Measurements from ENCODE around the gene TMEM238.

Gene TMEM238

DNA sequence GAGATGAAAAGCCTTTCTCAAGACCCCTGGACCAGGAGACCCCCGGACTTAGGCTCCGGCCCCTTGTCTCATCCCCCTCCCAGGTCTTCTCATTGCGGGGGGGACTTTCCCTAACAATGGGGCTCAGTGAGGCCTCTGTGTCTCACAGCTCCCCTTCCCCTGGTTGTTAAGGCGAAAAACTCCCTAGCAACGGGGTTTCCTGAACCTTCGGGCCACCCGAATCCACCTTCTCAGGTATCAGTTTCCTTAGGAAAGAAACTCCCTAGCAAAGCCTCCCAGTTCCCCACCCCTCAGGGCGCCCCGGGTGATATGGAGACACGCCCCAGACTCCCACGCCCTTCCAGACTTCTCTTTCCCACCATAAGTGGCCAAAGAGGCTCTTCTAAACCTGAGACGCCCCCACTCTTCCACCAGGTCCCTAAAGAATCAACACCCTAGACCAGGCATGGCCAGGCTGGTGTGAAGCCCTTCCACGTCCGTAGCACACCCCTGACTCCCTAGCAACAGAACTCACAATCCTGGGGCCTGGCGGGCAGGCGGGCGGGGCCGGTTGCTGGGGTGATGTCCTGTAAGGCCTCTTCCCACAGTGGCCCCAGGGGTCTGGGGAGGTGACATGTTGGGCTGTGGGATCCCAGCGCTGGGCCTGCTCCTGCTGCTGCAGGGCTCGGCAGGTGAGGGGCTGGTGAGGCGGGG, 7.7 kb downstream of the TMEM238 start, which contains the start of gene TMEM190:
Gene TMEM190 (plus strand): TSS at position 586 of the 693 bp plus-strand sequence. CDS start 28 bp downstream, at position 614.
- no peak for DNase-seq

DNA sequence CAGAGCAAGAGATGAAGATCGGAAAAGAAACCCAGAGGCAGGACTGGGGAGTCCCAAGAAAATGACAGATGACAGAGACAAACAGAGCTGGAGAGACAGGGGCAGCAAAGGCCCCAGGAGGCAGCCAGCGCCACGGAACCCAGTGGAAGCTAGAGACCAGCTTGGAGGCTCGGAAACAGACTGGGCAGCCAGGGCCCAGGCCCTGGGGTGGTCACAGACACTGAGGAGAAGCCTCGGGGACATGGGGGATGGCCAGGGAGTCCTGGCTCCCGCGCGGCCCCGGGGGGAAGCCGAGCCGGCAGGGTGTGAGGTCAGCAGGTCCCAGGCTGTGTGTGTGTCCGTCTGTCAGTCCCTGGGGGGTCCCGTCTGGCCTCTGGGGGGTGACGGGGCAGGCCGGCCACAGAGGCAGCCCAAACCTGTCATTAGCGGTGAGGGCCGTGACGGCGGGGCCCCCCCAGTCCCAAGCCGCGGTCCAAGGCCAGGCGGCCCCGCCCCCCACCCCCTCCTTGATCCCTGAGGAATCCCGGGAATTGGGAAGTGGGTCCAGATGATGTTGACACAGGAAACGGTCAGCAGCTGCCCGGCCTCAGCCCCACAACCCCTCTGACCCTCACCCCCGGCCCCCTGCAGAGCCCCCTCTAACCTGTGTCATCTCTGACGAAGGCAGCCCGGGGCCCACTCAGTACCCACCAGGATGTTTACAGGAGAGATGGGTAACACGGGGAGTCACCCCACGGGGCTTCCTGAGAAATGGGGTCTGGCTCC, 9.9 kb downstream of the TMEM238 start:
- no peak for DNase-seq

DNA sequence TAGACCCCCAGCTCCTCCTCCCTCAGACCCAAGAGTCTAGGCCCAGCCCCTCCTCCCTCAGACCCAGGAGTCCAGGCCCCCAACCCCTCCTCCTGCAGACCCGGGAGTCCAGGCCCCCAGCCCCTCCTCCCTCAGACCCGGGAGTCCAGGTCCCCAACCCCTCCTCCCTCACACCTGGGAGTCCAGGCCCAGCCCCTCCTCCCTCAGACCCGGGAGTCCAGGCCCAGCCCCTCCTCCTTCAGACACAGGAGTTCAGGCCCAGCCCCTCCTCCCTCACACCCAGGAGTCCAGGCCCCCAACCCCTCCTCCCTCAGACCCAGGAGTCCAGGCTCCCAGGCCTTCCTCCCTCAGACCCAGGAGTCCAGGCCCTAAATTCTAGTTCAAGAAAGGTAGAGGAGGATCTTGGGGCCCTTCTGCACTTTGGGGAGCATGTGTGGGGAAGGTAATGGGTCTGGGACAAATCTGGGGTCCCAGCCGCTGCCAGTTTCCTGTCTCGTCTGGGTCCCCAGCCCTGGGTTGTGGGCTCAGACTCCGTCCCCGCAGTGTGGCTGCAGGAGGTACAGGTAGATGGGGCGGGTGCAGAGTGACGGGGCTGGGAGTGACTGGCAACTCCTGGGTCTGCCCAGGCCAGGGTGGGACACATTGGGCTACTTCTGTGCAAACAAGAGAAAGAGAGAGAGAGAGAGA, 10.6 kb downstream of the TMEM238 start:
- DNase-seq = no peak

DNA sequence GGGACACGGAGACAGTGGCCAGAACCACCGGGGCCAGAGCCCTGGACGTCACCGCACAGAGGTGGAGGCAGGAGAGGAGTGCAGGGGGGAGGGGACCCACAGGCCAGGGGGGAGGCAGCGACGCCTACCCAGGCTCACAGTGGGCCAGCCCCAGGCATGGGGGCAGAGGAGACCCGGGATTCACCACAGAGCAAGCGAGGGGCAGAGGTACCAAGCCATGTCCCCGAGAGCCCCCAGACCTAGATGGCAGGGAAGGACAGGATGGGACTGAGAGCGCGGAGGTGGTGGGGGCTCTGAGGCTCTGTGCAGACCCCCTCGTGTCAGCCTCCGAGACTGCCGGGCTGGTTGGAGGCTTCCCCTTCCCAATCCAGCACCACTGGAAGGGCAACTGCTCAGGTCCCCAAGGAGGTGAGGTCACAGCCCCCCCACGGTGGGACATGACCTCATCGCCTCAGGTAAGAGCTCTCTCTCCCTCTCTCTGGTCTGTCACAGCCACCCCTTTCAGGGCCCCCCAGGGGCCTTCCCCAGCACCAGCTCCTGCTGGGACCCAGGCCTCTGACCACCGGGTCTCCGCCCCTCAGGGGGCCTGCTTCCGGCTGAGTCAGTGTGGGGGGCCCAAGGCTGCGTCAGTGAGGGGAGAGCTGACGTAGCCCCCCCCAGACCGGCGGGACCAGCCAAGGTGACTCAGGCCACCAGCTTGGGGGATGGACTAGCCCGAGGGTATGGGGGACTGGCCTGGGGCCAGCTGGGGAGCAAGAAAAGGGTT, 11.6 kb downstream of the TMEM238 start:
- DNase-seq = no peak

DNA sequence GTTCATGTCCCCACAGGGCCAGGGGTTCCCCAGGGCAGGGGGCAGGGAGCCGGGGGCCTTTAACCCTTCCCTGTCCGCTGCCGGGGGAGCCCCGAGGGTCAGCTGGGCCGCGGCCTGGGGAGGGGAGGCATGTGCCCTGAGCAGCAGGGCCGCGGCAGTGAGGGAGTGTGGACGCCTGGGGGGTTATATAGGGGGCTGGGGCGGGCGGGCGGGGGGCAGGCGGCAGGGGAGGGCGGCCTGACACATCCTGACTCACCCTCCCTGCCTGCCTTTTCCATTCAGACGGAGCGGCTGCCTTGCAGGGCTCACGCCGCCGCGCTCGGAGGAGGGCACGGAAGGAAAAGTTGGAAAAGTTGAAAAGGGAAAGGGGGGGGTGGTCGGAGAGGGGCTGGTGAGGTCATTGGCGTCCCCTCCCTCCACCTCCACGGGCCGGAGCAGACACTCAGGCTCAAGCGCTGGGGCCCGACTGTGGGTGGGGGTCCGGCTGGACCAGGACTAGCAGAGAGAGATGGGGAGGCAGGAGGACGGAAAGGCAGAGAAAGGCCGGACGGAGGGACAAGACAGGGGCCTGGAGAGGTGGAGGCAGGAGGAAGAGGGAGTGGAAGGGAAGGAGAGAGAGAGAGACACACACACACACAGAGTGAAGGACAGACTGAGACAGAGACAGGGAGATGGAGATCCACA, 13.6 kb downstream of the TMEM238 start, which contains the start of gene IL11:
Gene IL11 (minus strand): TSS at position 159 of the 684 bp plus-strand sequence. CDS start 153 bp downstream, at position 6.
- DNase-seq = no peak

DNA sequence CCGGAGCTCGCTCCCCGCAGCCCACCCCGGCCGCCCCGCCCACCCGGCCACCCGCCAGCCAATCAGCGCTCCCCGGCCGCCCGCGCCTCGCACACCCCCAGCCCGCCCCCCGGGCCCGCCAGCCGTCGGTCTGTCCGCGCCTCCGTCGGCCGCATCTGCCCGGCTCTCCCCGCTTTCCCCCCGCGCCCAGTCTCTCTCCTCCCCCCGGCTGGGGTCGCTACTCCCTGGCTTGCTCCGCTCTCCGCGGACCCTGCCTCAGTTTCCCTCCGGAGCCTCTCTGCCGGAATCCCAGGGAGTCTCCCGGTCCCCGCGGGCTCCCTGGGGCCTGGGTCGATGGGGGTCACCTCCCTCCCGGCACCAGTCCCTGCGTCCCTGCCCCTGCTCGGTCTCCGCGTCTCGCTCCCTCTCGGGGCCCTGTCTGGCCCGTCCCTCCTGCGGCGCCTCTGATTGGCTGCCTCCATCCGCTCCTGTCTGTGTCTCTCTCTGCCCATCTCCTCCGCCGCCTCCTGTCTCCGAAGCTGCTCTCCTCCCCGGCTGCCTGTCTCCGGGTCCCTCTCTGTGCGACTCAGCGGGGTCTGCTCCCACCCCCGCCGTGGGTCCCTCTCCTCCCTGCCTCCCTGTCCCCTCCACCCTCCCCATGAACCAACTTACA, 14.3 kb downstream of the TMEM238 start:
- DNase-seq = no peak

DNA sequence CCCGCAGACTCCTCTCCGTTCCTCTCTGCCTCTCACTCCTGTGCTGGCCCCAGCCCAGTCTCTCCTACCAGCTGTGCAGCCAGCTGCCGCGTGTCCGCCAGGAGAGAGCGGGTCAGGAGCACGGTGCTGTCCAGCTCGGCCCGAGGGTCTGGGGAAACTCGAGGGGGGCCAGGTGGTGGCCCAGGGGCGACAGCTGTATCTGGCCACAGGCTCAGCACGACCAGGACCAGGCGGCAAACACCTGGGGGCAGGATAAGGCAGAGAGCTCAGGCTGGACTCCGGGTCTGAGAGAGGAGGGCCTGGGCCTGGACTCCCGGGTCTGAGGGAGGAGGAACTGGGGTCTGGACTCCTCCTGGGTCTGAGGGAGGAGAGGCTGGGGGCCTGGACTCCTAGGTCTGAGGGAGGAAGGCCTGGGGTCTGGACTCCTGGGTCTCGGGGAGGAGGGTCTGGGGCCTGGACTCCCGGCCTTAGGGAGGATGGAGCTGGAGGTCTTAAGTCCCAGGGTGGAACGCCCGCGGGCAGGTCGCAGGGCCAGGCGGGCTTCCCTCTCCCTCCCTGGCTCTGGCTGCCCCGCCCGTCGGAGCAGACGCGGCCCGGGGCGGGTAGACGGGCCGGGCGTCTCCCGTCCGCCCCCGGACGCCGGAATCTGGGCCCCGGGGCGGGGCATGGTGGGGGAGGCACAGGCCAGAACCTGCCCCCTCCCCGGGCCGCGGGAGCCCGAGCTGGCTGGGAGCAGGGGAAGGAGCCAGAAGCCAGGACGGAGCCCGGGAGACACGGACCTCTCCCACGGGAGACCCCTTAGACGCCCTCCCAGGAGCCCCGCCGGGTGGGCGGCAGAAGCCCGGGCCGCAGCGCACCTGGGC, 15.2 kb downstream of the TMEM238 start:
- DNase-seq = no peak

DNA sequence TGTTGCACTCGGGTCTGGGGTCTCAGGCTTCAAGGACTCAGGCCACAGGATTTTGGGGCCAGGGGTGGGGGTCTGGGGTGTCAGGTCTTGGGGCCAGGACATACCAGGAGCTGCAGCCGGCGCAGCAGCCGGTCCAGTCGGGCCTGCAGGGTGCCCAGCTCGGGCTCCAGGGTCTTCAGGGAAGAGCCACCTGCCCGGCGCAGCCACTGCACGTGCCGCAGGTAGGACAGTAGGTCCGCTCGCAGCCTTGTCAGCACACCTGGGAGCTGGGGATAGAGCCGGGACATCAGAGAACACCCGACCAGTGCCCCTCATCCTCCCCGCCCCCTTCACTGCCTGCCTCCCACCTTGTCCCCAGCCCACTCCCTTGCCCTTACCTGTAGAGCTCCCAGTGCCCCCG, 16.0 kb downstream of the TMEM238 start:
- no peak for DNase-seq

DNA sequence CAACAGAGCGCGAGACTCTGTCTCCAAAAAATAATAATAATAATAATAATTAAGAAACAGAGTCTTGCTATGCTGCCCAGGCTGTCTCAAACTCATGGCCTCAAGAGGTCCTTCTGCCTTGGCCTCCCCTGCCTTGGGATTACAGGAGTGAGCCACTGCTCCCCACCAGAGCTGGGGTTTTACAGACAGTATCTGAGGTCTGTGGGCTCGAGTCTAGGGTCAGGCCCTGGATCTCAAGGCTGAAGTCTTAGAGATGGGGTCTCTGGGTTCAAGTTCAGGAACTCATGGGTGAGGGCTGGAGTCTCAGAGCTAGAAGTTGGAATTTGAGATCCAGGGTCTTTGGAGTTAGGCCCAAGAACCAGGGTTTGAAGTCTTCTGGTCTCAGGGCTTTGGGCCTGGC, 17.3 kb downstream of the TMEM238 start:
- DNase-seq = no peak

DNA sequence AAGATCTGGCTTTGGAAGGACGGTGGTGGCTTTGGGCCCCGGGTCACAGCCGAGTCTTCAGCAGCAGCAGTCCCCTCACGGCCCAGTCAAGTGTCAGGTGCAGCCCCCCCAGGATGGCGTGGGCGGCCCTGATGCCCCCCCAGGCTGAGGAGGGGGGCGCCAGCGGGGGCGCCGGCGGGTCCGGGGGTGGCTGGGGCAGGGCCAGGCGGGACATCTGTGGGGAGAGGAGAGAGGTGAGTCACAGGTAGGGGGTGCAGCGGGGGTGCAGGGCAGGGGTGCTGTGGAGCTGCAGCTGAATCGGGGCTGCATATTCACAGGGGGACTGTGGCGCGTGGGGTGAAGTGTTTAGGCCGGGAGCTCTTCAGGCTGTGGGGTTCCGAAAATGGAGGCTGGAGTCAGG, 18.1 kb downstream of the TMEM238 start:
- DNase-seq = no peak

DNA sequence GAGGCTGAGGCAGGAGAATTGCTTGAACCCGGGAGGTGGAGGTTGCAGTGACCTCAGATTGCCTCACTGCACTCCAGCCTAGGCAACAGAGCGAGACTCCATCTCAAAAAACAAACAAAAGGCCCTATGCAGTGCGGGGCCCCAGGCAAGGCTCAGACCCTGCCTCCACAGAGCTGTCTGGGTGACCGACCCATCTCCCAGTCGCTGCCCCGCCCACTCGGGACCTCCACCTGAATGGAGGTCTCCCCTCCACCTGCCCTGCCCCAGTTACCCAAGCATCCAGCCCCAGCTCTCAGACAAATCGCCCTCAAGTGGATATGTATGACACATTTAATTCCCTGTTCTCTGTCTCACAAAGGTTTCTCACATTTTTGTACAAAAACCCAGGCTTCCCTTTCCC, 18.8 kb downstream of the TMEM238 start:
- no peak for DNase-seq

DNA sequence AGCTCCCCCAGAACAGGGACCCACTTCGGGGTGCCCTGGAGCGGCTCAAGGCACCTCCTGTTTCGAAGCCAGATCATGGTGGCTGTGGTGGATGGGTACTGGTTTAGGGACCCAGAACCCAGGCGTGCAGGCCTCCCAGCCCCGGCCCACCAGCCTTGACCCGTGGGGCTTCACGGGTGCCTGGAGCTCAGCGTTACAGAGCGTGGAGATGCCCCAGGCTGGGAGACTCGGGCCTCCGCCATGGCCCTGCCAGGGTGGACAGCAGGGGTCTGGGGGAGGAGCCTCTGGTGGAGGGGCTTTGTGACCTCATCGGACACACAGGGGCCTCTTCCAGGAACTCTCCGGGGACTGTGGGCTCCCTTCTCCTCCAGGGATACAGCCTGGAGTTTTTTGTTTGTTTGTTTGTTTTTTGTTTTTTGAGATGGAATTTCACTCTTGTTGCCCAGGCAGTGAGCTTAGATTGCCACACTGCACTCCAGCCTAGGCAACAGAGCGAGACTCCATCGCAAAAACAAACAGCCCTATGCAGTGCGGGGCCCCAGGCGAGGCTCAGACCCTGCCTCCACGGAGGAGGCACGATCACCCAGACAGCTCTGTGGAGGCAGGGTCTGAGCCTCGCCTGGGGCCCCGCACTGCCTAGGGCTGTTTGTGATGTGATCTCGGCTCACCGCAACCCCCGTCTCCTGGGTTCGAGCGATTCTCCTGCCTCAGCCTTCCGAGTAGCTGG, 20.9 kb downstream of the TMEM238 start, which contains the start of gene GARIN5B:
Gene GARIN5B (minus strand): TSS at position 271 of the 727 bp plus-strand sequence. CDS start 194 bp downstream, at position 77.
- DNase-seq = no peak

DNA sequence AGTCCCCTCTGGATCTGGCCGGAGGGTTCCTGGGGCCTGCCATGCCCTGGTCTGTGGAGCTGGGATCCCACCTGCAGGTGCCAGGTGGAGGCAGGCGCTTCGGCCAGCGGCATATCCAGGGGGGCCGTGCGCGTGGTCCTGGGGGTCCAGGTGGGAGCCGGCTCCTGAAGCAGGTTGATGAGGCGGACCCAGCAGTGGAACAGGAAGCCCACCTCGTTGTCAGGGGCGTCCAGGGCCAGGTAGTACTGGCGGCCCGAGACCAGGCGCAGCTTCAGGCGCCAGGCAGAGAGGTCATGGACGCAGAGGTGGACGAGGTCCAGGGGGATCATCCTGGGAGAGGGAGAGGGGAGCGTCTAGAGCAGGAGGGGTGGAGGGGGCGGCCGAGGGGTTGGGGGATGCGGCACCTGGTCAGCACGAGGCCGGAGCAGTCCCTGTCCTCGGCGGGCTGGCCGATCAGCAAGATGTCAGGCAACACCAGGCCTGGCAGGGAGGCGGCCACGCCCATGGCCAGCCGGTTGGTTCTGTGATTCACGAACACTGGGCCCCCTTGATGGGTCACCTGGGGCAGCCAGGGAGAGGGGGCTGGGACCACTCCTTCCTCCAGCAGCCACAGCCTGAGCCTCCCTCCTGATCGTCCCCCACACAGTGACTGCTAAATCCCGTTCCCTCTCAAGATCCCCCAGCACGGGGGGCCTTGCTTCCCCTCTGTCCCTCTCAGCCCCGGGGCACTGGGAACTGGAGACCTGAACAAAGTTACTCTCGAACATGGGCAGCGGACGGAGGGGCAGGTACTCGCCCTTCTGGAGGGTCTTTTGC, 21.7 kb downstream of the TMEM238 start:
- DNase-seq = no peak

DNA sequence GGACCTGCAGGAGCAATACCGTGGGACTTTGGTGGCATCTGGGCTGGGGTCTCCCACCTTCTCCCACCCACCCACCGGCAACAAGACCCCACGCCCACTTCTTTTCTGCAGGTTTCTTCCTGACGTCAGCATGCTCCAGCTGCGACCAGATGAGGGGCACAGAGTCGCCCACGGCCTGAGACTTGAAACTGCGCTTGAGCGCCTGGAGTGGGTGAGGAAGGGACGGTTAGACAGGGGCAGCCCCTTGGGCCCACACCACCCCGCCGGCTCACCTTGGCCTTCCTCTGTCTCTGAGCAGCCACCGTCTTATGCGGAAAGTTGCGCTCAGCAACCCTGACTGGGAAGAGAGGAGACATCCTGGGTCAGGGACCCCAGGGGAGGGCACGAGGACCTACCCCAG, 23.2 kb downstream of the TMEM238 start:
- DNase-seq = no peak

DNA sequence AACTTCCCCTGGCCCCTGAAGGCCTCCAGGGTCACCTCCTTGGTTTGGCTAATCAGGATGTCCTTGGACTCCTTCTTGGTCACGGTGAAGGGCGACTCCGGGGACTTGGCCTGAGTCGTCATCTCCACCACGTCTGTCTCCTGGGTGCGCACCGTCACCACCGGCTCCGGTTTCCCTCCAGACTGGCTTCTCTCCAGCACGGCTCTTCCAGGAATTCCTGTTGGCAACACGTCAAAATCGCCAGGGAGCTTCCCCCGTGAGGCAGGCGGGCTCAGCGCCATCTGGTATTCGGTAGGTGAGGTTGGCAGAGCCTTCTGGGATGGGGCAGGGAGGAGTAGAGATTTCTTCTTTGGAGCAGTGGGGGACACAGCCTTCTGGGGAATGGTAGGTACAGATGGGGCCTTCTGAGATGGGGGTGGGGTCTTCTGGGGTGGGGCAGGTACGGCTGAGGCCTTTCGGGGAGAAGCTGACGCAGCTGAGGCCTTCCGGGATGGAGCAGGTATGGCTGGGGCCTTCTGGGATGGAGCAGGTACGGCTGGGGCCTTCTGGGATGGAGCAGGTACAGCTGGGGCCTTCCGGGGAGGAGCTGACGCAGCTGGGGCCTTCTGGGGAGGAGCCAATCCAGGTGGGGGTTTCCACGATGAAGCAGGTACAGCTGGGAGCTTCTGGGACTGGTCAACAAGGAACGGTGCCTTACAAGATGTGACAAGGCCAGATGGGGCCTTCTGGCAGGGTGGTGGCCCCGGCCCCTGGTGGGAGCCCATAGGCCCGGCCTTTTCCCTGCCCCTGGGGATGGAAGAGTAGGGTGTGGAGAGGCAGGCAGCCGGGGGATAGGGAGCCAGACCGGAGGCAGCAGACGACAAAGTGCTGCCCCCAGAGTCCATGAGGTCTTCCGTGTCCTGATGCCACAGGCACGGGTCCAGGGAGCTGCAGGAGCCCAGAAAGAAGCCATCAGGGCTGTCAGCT, 24.9 kb downstream of the TMEM238 start:
- no peak for DNase-seq

DNA sequence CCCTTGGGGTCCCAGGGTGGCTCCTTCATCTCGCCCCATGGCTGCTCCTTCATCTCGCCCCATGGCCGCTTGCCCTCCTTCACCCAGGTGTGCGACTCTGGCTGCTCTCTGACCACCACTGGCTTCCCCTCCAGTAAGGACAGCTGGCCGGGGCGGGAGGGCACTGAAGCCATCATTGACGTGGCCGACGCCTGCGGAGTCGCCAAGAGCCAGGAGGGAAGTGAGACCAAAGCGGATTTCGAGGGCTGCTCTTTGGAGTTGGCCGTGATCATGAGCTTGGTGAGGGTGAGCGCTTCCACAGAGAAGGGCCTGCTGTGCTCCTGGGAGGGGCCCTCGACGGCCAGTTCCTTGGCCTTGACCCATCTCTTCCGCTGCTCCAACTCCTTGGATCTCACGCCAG, 25.6 kb downstream of the TMEM238 start:
- DNase-seq = no peak

DNA sequence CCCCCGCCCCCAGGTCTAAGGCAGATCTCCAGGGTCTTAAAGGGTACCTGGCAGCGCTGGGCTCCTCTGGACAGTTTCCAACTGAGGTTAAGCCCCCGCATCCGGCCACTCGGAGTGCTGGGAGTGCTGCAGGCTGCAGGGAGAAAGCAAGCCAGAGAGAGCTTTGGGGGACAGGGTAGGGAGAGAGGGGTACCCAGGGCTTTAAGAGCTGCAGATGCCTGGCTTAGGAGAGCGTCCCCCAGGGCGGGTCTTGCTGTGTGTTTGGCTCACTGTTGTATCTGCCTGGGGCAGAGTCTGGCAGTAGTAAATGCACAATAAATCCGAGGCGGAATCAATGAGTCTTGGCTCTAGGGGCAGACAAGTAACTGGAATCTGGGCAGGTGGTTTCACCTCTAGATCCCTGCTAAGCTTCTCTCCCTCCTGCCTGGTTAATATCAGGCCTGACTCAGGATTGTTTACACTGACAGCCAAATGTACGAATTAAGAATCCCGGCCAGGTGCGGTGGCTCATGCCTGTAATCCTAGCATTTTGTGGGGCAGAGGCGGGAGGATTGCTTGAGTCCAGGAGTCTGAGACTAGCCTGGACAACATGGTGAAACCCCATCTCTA, 28.8 kb downstream of the TMEM238 start:
- DNase-seq = no peak

Data from NCI-H345 (cell line).